HEK293T (cell line): Measurements from ENCODE around the gene ARHGEF1.

ENCODE experiments used
- ARNT ChIP-seq: fragments of 450-650 bp; IDR thresholded peaks from 2 replicates; pipeline ENCODE4 v1.6.1; 2017; ENCODE audit warnings: mild to moderate bottlenecking
- BHLHE40 ChIP-seq: fragments of 450-650 bp; IDR thresholded peaks from 2 replicates; pipeline ENCODE4 v1.6.1; 2016; ENCODE audit warnings: mild to moderate bottlenecking, moderate library complexity, borderline replicate concordance
- FOXA1 ChIP-seq: fragments of 450-650 bp; IDR thresholded peaks from 2 replicates; pipeline ENCODE4 v1.6.1; 2016; ENCODE audit warnings: mild to moderate bottlenecking
- FOXK2 ChIP-seq: fragments of 450-650 bp; IDR thresholded peaks from 2 replicates; pipeline ENCODE4 v1.6.1; 2016; ENCODE audit warnings: mild to moderate bottlenecking
- HDGF ChIP-seq: fragments of 450-650 bp; IDR thresholded peaks from 2 replicates; pipeline ENCODE4 v1.6.1; 2017; ENCODE audit warnings: antibody characterized with exemption, borderline replicate concordance
- NFRKB ChIP-seq: fragments of 450-650 bp; IDR thresholded peaks from 2 replicates; pipeline ENCODE4 v1.6.1; 2016; ENCODE audit warnings: mild to moderate bottlenecking, moderate library complexity
- ZNF384 ChIP-seq: fragments of 450-650 bp; IDR thresholded peaks from 2 replicates; pipeline ENCODE4 v1.6.1; 2016

DNA sequence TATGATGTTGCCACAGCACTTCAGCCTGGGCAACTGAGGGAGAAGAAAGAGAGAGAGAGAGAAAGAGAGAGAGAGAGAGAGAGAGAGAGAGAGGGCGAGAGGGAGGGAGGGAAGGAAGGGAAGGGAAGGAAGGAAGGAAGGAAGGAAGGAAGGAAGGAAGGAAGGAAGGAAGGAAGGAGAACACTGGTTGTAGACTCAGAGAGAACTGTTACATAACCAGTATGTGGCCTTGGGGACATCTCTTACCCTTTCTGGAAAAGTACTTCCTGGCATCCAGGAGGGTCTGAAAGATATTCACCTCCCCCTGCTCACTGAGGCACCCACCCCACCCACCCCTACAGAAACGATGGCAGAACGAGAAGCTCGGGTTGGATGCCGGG, 2.7 kb upstream of the ARHGEF1 start:
- TF ChIP-seq FOXA1 (no peak), BHLHE40 (no peak), ARNT (no peak), ZNF384 (no peak), HDGF (no peak), NFRKB (no peak), FOXK2 (no peak)
